ENCODE results near the gene MAEL. TPM values are rescaled to one million over a fixed set of nuclear protein-coding genes. Genes with fewer than 3 reads are reported as not detected.
A peak's percentile ranks its signal among the peaks of the same experiment; 100 is the strongest.

The MAEL gene
- not detected for total RNA-seq (2021; ENCODE audit: unreplicated experiment)
- not detected in 2 replicates for polyA plus RNA-seq (2012)
- Bru-seq, nascent RNA, result percentile 8 among the genes with signal in this experiment
- percentile 7 among the genes with signal in this experiment for BruChase-seq, experiment 1, labeled RNA remaining after a 6-hour chase
- percentile 8 among the genes with signal in this experiment for BruChase-seq, experiment 2, labeled RNA remaining after a 2-hour chase
- long read RNA-seq, result 0 reads

GRCh38 chr1:166988974-166989515 lies at the start of gene MAEL:
TSS of gene MAEL (plus strand) at chr1:166989280. CDS start at chr1:166989353, 73 bp downstream.
- intact Hi-C loops (cut with micrococcal nuclease), result no loop called here
- H3K79me2 ChIP-seq (ENCODE audit: insufficient read depth, low read length), result no peaks in the 10 kb centered on the region
- H3K4me2 ChIP-seq (ENCODE audit: low read length), result no peak within 1 kb of the TSS
- POLR2A ChIA-PET, result no interaction called here
- no peaks in the 10 kb centered on the region for H3K36me3 ChIP-seq (ENCODE audit: control insufficient read depth in 1 of 2, insufficient read depth in 2 of 2, low read length in 2 of 2)
- TF ChIP-seq FOSL1 (IDR thresholded peaks at IDR 0.05; ENCODE audit: low read depth), result no peak
- CTCF ChIA-PET, result no interaction called here
- no peak within 1 kb of the TSS for H2AFZ ChIP-seq (ENCODE audit: low read depth, low read length, poor library complexity, severe bottlenecking)
- no peaks in the 10 kb centered on the region for H4K20me1 ChIP-seq (ENCODE audit: insufficient read depth)
- no peak within 1 kb of the TSS for H3K9ac ChIP-seq (ENCODE audit: low read length)
- DNase-seq (ENCODE audit: low read depth, low spot score) (no peak), ATAC-seq (no peak)
- RAD21 ChIA-PET (ENCODE audit: low non-redundant PET in 1 of 2, low total read pairs in 2 of 2, uncharacterized antibody in 2 of 2, unreplicated experiment in 2 of 2), result no interaction called here
- H3K27ac ChIP-seq (ENCODE audit: low read depth, low read length), result no peak within 1 kb of the TSS
- no peaks in the 10 kb centered on the region for H3K27me3 ChIP-seq (ENCODE audit: insufficient read depth, low read length)
- BruUV-seq (replicated peaks), result no TSS peak
- H3K9me3 ChIP-seq (ENCODE audit: control insufficient read depth in 1 of 2, insufficient read depth in 1 of 2, low read depth in 1 of 2, low read length in 2 of 2), result no peaks in the 10 kb centered on the region
- H3K4me3 ChIP-seq (replicated peaks in 1 of 2; ENCODE audit: low read depth in 1 of 2, low read length in 2 of 2), result no peak within 1 kb of the TSS
- no peaks in the 10 kb centered on the region for H3K4me1 ChIP-seq (ENCODE audit: control insufficient read depth in 1 of 2, insufficient read depth in 2 of 2, low read length in 2 of 2)
- H3K9me2 ChIP-seq (ENCODE audit: insufficient read depth), result no peaks in the 10 kb centered on the region

DNA sequence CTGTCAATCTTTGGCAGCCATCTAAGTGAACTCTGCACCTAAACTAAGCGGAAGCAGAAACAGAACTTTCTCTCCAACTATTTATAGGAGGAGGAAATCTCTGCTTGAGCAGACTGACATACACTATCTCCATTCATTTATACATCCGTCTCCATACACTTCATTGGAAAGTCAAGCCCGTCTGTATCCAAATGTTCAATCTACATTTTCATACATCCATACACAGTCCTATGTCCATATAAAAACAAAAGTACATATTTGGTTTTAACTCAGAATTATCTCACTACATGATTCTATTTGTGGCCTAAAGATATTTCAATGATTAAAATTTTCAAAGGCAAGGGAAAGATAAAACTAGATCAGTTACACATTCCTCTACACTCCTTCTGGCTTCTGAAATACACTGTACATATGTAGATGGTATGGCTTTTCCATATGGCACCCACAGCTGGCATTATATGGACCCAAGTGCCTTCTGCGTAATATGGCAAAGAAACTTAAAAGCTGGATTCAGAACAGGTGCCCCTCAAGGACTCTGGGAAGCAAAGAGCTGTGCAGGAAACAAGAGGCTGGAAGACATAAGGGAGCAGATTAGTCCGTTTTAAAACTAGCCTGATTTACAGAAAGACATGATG lies 49.2 kb upstream of the MAEL start:
- POLR2A ChIA-PET, result no interaction called here
- Histone ChIP-seq H3K27ac (ENCODE audit: low read depth, low read length) (no peak overlapping the region), H3K79me2 (ENCODE audit: insufficient read depth, low read length) (no peaks in the 10 kb centered on the region), H3K9me3 (ENCODE audit: control insufficient read depth in 1 of 2, insufficient read depth in 1 of 2, low read depth in 1 of 2, low read length in 2 of 2) (no peaks in the 10 kb centered on the region), H3K9me2 (ENCODE audit: insufficient read depth) (no peaks in the 10 kb centered on the region), H3K9ac (ENCODE audit: low read length) (no peak overlapping the region), H3K4me2 (ENCODE audit: low read length) (no peak overlapping the region), H3K27me3 (ENCODE audit: insufficient read depth, low read length) (no peaks in the 10 kb centered on the region), H4K20me1 (ENCODE audit: insufficient read depth) (no peaks in the 10 kb centered on the region), H3K36me3 (ENCODE audit: control insufficient read depth in 1 of 2, insufficient read depth in 2 of 2, low read length in 2 of 2) (no peaks in the 10 kb centered on the region), H3K4me1 (ENCODE audit: control insufficient read depth in 1 of 2, insufficient read depth in 2 of 2, low read length in 2 of 2) (no peaks in the 10 kb centered on the region), H2AFZ (ENCODE audit: low read depth, low read length, poor library complexity, severe bottlenecking) (no peak overlapping the region), H3K4me3 (replicated peaks in 1 of 2; ENCODE audit: low read depth in 1 of 2, low read length in 2 of 2) (no peak overlapping the region)
- intact Hi-C loops (cut with micrococcal nuclease), result no loop called here
- no TSS peak for BruUV-seq (replicated peaks)
- no peak for ATAC-seq
- CTCF ChIA-PET, result no interaction called here
- RAD21 ChIA-PET (ENCODE audit: low non-redundant PET in 1 of 2, low total read pairs in 2 of 2, uncharacterized antibody in 2 of 2, unreplicated experiment in 2 of 2), result no interaction called here
- no peak for DNase-seq (ENCODE audit: low read depth, low spot score)
- no peak for TF ChIP-seq ZFX (IDR thresholded peaks at IDR 0.05)
- TF ChIP-seq ZBTB33 (IDR thresholded peaks at IDR 0.05; ENCODE audit: extremely low read depth, insufficient replicate concordance, low read length), result no peak
- TF ChIP-seq EZH2 (IDR thresholded peaks at IDR 0.05), result no peak
- no peak for TF ChIP-seq ZNF274 (IDR thresholded peaks at IDR 0.05; ENCODE audit: low read depth, low read length)
- no peak for TF ChIP-seq CBX3 (IDR thresholded peaks at IDR 0.05; ENCODE audit: low read depth)
- TF ChIP-seq RAD21 (IDR thresholded peaks at IDR 0.05; ENCODE audit: low read depth), result no peak
- no peak for TF ChIP-seq EGR1 (IDR thresholded peaks at IDR 0.05; ENCODE audit: low read depth)
- TF ChIP-seq POLR2A (IDR thresholded peaks at IDR 0.05; ENCODE audit: borderline replicate concordance, extremely low read depth, insufficient read depth, insufficient read length), result no peak
- no peak for TF ChIP-seq SP1 (IDR thresholded peaks at IDR 0.05; ENCODE audit: low read depth)
- no peak for TF ChIP-seq YY1 (IDR thresholded peaks at IDR 0.05; ENCODE audit: extremely low read depth, insufficient replicate concordance, low read depth, low read length)
- TF ChIP-seq POLR2AphosphoS5 (IDR thresholded peaks at IDR 0.05; ENCODE audit: low read depth, low read length), result no peak
- TF ChIP-seq SIN3A (IDR thresholded peaks at IDR 0.05; ENCODE audit: low read depth), result no peak
